HG02884 (cell line): ENCODE measurements around the gene FGF16.
"Not testable (repeated sequence)": the region's sequence is repeated elsewhere in the genome, so short reads cannot be mapped to it uniquely, and the experiment has no call there.

Source experiments
- ATAC-seq: cut with Tn5 transposase; IDR thresholded peaks from one replicate; pipeline ENCODE4 v1.9.1; 2021; ENCODE audit warnings: mild to moderate bottlenecking, moderate library complexity; ENCODE audit not compliant: unreplicated experiment

Gene FGF16

DNA sequence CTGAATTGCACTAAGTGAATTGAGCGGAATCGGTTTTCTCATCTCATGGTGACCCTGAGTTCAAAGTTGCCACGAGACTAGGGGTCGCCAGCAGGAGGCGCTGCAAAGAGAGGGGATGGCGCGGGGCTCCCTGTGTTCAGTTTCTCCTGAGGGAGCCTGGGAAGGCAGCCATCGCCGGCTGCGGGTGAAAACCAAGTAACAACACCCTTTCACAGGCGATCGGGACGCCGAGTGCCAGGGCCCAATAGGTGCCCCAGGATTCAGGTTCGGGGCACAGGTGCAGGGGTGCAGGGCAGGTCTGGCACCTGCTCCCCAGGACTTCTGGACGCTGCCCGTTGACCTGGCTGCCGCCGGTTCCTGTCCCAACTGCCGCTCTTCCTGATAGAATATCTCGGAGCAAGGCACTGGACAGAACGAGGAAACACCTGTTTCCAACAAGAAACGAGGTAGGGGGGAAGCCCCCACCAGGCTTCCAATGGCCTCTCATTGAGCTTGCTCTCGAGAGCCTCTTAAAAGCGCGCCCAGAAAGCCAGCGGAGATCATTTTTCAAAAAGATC lies 1.1 kb upstream of the FGF16 start:
- ATAC-seq, result no peak

DNA sequence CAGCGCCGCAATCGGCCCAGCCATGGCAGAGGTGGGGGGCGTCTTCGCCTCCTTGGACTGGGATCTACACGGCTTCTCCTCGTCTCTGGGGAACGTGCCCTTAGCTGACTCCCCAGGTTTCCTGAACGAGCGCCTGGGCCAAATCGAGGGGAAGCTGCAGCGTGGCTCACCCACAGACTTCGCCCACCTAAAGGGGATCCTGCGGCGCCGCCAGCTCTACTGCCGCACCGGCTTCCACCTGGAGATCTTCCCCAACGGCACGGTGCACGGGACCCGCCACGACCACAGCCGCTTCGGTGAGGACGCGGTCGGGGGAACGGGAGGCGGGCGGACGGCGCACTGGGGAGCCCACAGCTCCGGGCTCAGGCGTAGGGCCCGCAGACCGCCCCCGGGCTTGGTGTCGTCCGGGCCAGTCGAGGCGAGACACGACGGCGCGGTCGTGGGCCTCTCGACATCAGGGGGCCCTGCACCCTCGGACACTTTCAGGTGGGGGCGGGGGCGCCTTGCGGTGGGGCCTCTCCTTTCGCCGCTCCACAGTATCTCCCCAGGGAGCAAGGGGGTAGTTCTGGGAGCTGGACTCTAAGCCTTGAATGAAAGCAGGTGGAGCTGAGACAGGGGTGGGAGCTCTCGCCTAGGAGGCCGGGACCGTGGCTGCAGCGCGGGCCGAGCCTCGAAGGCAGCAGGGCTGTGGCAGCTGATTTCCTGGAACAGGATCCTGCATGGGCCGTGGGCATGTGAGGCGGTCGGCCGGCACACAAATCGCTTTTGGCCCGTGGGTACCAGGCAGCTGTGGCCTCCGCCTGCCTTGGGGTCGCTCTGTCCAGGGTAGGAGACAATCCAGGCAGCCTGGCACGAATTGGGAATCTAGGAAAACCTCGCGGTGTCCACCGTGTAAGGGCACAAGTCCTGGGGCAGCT lies 722 bp downstream of the FGF16 start:
- ATAC-seq, result no peak

DNA sequence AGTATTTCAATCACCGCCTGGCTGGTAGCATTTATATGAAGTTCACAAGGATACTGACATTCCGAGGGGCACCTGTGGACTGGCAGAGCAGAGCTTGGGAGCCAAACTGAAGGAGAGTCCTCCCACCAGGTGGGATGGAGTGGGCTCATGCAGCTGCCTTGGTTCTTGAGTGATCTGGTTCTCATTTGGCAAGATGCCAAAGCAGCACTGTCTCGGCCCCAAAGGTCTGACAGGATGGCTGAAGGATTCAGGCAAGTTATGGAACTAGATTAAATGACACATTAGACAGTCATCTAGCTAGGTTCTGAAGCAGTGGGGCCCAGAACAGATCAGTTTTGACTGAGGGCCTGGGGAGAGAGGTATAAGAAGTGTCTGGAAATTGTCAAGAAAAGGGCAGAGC lies 3.2 kb downstream of the FGF16 start:
- no peak for ATAC-seq

DNA sequence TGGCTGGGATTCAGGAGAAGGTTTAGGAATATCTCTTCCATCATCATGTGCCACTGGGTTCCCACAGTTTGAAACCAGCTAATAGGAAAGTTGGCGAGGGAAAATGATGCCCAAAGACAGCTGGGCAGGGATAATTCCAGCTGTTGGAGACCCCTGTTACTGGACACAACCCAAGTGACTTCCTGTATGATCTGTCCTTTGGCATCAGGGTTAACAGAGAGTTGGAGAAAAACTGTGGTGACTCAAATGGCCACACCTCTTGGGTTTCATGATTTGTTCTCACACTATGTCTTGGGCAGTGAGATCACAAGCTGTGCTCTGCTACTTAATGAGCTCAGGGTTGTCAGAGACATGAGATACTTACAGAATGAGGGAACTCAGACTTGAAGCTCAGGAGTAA lies 3.8 kb downstream of the FGF16 start:
- ATAC-seq, result no peak

DNA sequence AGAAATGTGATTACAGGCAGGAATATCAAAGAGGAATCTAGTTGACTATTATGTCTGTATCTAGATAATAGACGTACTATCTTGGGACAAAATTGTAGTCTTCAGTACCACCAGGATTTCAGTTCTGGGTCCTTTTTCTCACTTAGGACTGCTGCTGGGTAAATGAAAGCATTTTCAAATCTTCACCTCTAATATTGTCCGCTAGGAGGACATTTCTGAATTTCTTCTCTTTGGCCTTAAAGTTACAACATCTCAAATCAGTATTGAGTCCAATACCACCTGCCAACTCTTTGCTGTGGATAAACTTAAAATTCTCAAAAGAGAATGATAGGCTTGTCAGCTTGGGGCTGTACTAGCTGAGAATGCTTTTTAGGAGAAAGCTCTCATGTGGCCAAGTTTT lies 6.0 kb downstream of the FGF16 start:
- no peak for ATAC-seq

DNA sequence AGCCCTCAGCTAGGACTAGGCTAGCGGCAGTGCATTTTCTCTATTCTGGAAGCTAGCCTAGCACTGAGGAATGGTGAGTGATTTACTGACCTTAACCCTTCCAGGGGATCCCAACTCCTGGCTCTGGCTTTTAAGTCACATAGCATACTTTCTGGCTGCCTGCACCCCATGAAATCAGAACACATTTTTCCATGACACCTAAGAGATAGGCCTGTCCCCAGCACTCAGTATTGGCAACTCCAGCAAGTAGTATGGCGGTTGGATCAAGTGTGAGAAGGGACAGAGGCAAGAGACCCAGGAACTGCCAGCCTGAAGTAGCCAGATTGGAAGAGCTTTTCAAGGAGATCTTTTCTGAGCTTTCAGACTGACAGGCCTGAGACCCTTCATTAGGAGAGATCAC lies 8.2 kb downstream of the FGF16 start:
- no peak for ATAC-seq

DNA sequence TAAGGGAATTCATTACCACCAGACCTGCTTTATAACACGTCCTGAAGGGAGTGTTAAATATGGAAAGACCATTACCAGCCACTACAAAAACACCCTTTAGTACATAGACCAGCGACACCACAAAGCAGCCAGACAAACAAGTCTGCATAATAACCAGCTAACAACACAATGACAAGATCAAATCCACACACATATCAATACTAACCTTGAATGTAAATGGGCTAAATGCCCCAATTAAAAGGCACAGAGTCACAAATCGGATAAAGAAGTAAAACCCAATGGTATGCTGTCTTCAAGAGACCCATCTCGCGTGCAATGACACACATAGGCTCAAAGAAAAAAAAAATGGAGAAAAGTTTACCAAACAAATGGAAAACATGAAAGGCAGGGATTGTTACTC lies 36.9 kb downstream of the FGF16 start:
- no peak for ATAC-seq

DNA sequence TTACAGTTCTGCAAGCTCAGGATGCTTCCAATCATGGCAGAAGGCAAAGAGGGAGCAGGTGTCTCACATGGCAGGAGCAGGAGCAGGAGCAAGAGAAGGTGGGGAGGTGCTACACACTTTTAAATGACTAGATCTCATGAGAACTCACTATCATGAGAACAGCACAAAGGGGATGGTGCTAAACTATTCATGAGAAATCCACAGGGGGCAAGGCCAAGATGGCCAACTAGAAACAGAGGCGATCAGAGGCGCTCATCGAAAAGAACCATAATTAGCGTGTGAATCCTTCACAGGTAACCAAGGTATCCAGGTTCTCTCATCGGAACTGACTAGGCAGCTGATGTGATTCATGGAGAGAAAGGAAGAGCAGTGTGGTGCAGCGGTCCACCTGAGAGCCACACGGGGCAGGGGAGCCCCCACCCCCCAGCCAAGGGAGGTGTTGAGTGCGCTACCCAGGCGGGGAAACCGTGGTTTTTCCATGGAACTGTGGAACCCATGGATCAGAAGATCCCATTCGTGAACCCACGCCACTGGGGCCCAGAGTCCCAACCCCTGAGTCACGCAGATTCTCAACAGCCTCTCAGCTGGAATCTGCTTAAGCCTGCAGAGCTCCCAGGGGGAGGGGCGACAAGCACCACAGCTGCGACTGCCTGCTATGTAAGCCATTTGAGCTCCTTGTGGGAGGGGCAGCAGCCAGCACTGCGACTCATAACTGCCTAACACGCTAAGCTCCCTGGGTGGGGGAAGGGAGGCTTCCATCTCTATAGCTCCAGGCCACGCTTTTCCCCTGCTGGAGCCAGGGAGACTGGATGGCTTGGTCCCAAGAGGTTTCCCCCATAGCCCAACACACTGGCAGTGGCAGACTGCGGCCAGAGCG lies 46.7 kb downstream of the FGF16 start:
- ATAC-seq, result no peak

DNA sequence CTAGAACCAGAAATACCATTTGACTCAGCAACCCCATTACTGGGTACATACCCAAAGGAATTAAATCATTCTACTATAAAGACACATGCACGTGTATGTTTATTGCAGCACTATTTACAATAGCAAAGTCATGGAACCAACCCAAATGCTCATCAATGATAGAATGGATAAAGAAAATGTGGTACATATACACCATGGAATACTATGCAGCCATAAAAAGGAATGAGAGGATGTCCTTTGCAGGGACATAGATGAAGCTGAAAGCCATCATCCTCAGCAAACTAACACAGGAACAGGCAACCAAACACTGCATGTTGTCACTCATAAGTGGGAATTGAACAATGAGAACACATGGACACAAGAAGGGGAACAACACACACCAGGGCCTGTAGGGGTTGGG lies 53.0 kb downstream of the FGF16 start:
- ATAC-seq, result not testable (repeated sequence)

DNA sequence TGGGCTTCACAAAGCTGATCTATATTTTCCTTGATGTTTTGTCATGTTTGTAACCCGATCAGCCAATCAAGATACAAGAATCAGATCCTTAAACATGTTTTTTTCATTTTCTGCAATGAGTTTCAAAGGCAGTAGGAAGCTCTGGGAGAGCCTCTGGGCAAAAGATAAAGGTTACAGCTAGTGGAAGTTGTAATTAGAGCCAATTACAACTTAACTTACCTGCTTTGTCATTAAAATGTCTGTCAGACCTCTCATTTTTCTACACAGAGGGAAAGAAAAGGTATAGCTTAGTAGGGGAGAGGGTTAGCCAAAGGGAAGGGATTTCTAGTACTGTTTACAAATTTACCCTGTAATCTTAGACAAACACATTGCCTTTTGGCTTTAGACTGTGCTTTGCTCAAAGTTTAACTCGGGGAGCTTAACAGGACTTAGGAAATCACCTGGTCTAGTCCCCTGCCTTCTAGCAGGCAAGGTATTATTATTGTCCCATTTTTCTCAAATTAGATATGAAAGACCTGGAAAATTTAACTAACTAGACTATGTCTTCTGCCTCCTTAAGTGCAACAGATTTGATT lies 55.8 kb downstream of the FGF16 start:
- no peak for ATAC-seq

DNA sequence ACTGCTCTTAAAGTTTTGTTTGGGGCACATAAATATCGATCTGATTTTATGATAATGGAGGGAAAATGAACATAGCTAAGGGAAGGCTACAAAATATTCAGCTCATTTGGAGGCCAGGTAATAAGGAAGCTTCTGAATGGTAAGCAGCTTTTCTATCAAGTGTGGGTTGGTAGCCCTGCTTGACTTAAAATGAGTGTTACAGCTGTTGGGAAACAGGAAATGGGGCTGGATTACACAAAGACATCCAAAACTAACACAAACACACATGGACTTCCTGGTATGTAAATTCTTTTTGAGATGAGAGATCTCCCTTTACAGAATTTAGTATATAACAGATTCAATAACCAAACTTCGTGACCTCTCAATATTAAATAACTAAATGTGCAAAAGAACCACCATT lies 58.0 kb downstream of the FGF16 start:
- ATAC-seq, result no peak
